ENCODE measurements around the gene ACIN1.

The ACIN1 gene

GRCh38 chr14:23094666-23095195 lies at the start of gene ACIN1:
Gene ACIN1 (minus strand): TSS chr14:23095136. CDS start chr14:23095112, 24 bp downstream.
- DNase-seq, result no peak

- no peak for DNase-seq
Measured at GRCh38 chr14:23143911-23144310, 49.0 kb upstream of the ACIN1 start.

GRCh38 chr14:23142826-23143225 lies 47.9 kb upstream of the ACIN1 start:
- no peak for DNase-seq

- peak; percentile 85 for DNase-seq
Measured at GRCh38 chr14:23141706-23142444, 46.9 kb upstream of the ACIN1 start.

- DNase-seq, result no peak
Measured at GRCh38 chr14:23140371-23140770, 45.4 kb upstream of the ACIN1 start.

- no peak for DNase-seq
Measured at GRCh38 chr14:23139874-23140273, 44.9 kb upstream of the ACIN1 start.

GRCh38 chr14:23137813-23138535 lies 43.0 kb upstream of the ACIN1 start:
- DNase-seq, result no peak

GRCh38 chr14:23137192-23137812 lies 42.4 kb upstream of the ACIN1 start:
- DNase-seq, result peak; percentile 87

- no peak for DNase-seq
Measured at GRCh38 chr14:23136566-23137133, 41.7 kb upstream of the ACIN1 start.

- no peak for DNase-seq
Measured at GRCh38 chr14:23132970-23133369, 38.0 kb upstream of the ACIN1 start.

GRCh38 chr14:23131482-23131881 lies 36.5 kb upstream of the ACIN1 start:
- DNase-seq, result no peak

GRCh38 chr14:23130871-23131270 lies 35.9 kb upstream of the ACIN1 start:
- DNase-seq, result no peak

GRCh38 chr14:23129759-23130316 lies 34.9 kb upstream of the ACIN1 start:
- DNase-seq, result no peak

- no peak for DNase-seq
Measured at GRCh38 chr14:23128969-23129758, 34.2 kb upstream of the ACIN1 start.

GRCh38 chr14:23127861-23128260 lies 32.9 kb upstream of the ACIN1 start:
- no peak for DNase-seq

- no peak for DNase-seq
Measured at GRCh38 chr14:23126548-23127278, 31.8 kb upstream of the ACIN1 start.

- no peak for DNase-seq
Measured at GRCh38 chr14:23125933-23126524, 31.1 kb upstream of the ACIN1 start.

- no peak for DNase-seq
Measured at GRCh38 chr14:23125011-23125410, 30.1 kb upstream of the ACIN1 start.

GRCh38 chr14:23124337-23124954 lies 29.5 kb upstream of the ACIN1 start:
- no peak for DNase-seq

GRCh38 chr14:23123419-23123818 lies 28.5 kb upstream of the ACIN1 start:
- peak; percentile 99 for DNase-seq

GRCh38 chr14:23122086-23122485 lies 27.1 kb upstream of the ACIN1 start:
- DNase-seq, result no peak
